Stimulated activated CD8-positive, alpha-beta memory T cell treated with anti-CD3 and anti-CD28 coated beads, Interleukin-2, amount 100 ng/mL, for 48 hours (primary cell): ENCODE results near the gene MRPL53.
"Not testable (repeated sequence)": the region's sequence is repeated elsewhere in the genome, so short reads cannot be mapped to it uniquely, and the experiment has no call there.

ENCODE experiments used
- DNase-seq, 2 donors: peaks; one replicate each; pipeline ENCODE4 v3.0.0-alpha.2; 2020; ENCODE audit warnings: low read depth in 2 of 2

The MRPL53 gene

DNA sequence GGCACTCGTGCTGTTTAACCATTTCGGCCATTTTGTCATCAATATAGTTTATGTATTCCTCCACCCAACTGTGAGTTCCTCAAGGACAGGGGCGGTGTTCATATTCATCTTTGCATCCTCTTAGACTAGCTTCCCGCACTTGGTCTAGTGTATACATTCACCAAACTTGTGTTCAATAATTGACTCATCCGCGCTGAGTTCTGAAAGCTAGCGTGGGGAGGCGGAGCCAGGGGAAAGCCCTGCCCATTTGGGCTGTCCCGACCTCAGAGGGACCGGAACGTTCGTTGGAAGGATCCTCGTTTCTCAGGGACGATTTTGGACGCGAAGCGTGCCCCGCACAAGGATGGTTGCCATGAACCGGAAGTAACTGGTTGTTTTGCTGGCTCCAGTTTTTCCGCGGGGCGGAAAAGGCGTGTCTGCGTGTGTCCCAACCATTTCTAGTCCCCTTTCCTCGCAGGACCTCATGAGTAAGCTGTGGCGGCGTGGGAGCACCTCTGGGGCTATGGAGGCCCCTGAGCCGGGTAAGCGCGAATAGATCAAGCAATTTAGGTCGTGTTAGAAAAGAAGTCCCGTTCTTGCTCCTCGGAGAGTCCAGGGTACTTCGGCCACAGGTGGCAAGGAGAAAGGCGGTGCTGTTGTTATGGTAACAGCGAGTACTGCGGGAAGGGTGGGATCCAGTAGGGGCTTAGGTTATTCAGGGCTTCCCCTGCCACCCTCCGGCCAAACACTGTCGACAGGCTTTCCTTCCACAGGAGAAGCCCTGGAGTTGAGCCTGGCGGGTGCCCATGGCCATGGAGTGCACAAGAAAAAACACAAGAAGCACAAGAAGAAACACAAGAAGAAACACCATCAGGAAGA lies 17.6 kb downstream of the MRPL53 start, which contains the start of gene INO80B:
Gene INO80B (plus strand): TSS at position 434 of the 858 bp plus-strand sequence. CDS start 30 bp downstream, at position 464.
- DNase-seq, result peak; percentile 88 to 96

GRCh38 chr2:74450570-74451190 lies 21.8 kb downstream of the MRPL53 start:
- no peak for DNase-seq

GRCh38 chr2:74448771-74449170 lies 23.7 kb downstream of the MRPL53 start:
- no peak for DNase-seq

- DNase-seq, result no peak
Measured at GRCh38 chr2:74447230-74447999, 25.1 kb downstream of the MRPL53 start.

- DNase-seq, result no peak
Measured at GRCh38 chr2:74444498-74445318, 27.8 kb downstream of the MRPL53 start.

- DNase-seq, result not testable (repeated sequence)
Measured at GRCh38 chr2:74442483-74443297, 29.8 kb downstream of the MRPL53 start.

DNA sequence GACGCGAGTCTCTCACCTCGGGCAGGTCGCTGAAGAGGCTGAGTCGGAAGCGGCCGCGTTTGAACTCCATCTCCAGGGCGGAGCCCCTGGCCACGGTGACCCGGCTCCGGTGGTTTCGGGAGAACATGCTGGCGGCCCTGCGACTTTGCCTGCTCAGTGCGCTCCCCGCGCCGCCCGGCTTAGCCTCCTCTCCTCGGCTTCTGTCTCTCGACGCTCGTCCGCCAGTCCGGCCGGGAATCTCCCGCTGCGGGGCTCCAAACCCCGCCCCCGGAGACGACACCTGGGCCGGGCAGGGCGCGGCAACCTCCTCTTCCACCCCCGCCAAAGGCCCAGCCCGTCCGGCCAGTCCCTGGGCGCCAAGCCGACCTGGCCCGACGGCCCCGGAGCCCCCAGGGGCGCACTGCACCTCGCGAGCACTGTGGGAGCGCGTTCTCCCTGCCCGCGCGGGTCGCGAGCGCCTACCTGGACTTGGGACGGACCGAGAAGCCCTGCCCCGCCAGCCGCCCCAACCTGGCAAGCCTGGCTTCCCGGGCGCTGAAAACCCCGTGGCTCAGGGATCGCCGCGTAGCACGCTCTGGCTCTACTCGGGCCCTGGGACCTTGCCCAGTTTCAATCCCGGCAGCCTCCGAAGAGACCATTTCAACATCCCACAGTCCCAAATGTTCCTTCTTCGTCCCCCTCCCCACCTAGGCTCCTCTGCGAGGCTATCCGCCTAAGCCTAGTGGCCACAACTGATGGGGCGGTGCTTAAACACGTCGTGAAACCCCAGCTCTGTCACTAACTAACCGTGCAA lies 30.6 kb downstream of the MRPL53 start, which contains the start of gene RTKN:
Gene RTKN (minus strand): TSS at position 248 of the 793 bp plus-strand sequence. CDS start 121 bp downstream, at position 127.
- DNase-seq, result no peak

DNA sequence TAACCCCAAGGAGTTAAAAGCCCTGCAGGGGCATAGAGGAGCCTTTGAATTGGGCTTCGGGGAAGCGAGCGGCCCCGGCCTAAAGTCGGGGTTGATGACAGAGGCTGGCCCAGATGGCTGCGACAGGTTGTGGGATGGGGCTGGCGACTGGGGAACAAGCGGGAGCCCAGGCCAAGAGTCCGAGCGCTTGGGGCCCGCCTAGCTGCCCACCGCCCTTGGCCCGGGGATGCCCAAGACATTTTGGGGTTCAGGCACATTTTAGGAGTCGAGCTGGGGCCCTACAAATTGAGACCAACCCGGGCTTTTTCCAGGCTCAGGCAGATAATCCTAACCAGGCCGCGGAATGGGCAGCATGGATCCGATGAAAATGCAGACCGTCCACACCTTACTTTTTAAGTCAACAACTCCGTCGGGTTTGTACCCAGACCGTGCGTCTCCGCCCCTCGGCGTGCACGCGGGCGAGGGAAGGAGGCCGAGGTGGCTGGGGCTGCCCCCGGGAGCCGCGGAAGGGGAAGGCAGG lies 31.2 kb downstream of the MRPL53 start:
- no peak for DNase-seq

- DNase-seq, result peak in 1 of 2 donors; percentile 41
Measured at GRCh38 chr2:74440378-74441169, 31.9 kb downstream of the MRPL53 start.

DNA sequence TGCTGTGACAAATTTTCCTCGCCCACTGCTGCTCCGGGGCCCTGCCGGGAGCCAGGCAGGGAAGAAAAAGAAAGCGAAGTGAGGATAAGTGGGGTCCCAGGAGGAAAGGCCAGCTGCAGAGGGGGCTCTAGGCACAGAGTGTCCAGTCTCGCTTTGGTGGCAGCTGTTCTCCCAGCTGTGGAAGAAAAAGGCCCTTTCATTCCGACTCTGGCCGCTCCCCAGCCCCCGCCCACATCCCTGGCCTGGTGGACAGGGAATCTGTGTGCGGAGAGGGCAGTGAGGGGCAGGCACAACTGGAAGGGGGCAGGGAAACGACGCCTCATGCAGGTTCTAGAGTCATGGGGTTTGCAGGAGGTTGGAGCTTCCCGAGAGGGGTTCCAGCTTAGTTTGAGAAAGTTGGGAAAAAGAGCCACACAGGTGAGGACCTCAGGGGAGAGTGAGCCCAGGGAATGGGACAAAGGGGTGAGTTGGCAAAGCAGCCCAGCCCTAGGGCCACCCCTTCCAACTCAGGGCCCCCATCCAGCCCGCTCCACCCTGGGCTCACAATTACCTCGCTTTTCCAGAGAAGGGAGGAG lies 32.6 kb downstream of the MRPL53 start:
- no peak for DNase-seq

- DNase-seq, result no peak
Measured at GRCh38 chr2:74439373-74439772, 33.1 kb downstream of the MRPL53 start.

- no peak for DNase-seq
Measured at GRCh38 chr2:74438248-74438647, 34.2 kb downstream of the MRPL53 start.

DNA sequence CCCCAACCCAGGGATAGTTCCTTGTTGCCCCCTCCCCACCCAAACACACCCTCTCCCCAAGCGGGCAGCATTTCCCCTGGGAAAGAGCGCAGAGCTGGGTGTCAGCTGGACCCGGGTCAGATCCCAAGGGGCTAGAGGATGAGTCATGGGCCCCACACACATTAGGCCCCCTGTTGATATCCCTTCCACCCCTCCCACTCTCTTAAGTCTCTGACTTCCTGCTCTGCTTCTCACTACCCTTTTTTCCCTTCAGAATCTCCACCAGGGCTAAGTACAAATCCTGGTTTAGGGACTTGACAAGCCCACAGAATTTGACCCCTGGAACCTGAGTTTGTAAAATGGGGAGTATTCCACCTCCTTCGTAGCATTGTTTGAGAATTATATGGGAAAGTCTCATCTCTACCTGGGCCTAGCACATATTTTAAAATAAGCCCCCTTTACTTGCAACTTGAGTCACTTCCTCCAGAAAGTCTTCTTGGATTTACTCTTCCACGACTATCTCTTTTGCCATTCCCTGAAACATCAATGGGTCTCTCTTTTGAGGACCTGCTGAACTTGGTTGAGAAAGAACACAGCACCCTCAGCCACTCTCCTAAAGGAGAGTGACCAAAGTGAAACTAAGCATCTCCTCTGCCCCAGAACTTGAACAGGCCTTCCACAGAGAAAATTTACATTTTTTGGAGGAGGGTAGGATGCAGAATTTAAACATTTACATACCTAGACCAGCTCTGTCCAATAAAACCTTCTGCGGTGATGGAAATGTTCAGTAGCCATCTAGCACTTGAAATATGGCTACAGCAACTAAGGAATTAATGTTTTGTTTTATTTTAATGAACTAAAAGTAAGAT lies 35.4 kb downstream of the MRPL53 start:
- no peak for DNase-seq

DNA sequence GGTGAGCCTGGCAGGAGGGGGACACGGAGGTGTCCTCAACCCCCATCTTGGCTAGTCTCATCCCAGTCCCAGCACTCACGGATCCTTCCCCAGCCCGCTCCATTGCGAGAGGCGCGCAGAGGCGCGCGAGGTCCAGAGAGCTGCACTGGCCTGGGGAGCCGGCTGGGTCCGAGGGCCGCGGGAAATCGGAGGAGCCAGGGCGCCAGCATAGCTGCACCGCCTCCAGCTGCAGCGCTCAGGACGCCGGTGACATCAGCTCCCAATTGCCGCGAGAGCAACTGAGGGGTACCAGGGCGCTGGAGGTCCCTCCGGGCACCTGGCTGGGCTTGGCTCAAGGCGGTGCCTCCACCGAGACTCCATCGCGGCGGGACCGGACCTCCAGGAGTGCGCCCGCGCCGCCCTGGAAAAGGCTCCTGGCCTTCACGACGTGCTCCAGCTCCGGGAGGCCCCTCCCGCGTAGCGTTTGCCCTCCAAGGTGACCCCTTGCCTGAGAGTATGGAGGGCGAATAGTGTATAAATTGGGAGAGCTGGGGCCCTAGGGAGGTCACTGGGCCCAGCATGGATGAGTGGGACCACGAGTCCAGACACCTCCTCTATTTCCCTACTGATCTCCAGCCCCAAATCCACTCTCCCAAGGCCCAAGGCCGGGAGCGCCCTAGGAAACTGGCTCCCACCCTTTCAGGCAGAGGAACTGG lies 36.2 kb downstream of the MRPL53 start:
- DNase-seq, result no peak

GRCh38 chr2:74430502-74430901 lies 42.0 kb downstream of the MRPL53 start:
- no peak for DNase-seq
